Endothelial cell of umbilical vein (primary cell): Measurements from ENCODE around the gene IRF2.

Source experiments
- CTCF ChIP-seq, 2 donors: IDR thresholded peaks; 1 replicate in 1 of 2; 2 replicates in 1 of 2; pipeline ENCODE4 v1.5.1; 2011; ENCODE audit warnings: low read length in 2 of 2, mild to moderate bottlenecking in 2 of 2, moderate library complexity in 2 of 2, control low read depth in 1 of 2, inconsistent platforms in 1 of 2, low read depth in 1 of 2; ENCODE audit not compliant: insufficient read depth in 1 of 2; ENCODE audit errors: extremely low read depth in 1 of 2
- FOS ChIP-seq: IDR thresholded peaks from 2 replicates; pipeline ENCODE4 v1.6.1; 2011; ENCODE audit warnings: mild to moderate bottlenecking, low read length, moderate library complexity, borderline replicate concordance; ENCODE audit not compliant: insufficient read depth
- MAX ChIP-seq: IDR thresholded peaks from 2 replicates; pipeline ENCODE4 v1.6.1; 2011; ENCODE audit not compliant: insufficient read depth, insufficient read length
- POLR2A ChIP-seq: IDR thresholded peaks from 2 replicates; pipeline ENCODE4 v1.6.1; 2012; ENCODE audit warnings: low read depth, mild to moderate bottlenecking, control low read depth, low read length
- POLR2AphosphoS5 ChIP-seq: IDR thresholded peaks from 2 replicates; pipeline ENCODE4 v1.6.1; 2012; ENCODE audit warnings: low read depth, mild to moderate bottlenecking, control low read depth, low read length, moderate library complexity; ENCODE audit not compliant: insufficient read depth

GRCh38 chr4:184463856-184464255 is 10.5 kb downstream of the IRF2 start:
- TF ChIP-seq MAX = no peak
- TF ChIP-seq POLR2A = no peak
- no peak for TF ChIP-seq CTCF (IDR thresholded peaks at IDR 0.05; ENCODE audit: extremely low read depth in 1 of 2, insufficient read depth in 1 of 2, low read depth in 1 of 2, low read length in 2 of 2)
- no peak for TF ChIP-seq POLR2AphosphoS5
- no peak for TF ChIP-seq FOS
